Natural killer cell treated with Interleukin-12 subunit alpha and Interleukin-12 subunit beta and Interleukin-15 and Interleukin-18, amount 100 ng/mL, for 72 hours (primary cell): ENCODE measurements around the gene ZPLD1. TPM values are rescaled to one million over a fixed set of nuclear protein-coding genes. Genes with fewer than 3 reads are reported as not detected.

Experiments used
- ATAC-seq, 2 donors: fragments of 150-1000 bp; cut with Tn5 transposase in 1 of 2; sonication (Bioruptor Pico), chemical (Tn5 transposase) in 1 of 2; 2 replicates each; pipeline ENCODE4 v1.10.0; 2021
- DNase-seq: peaks from one replicate; pipeline ENCODE4 v3.0.0; 2022; ENCODE audit warnings: low spot score
- H3K27ac Mint-ChIP-seq, 2 donors: 1 replicate in 1 of 2; 2 replicates in 1 of 2; pipeline ENCODE4 v1.8.0; 2022; ENCODE audit warnings: mixed read lengths in 2 of 2, mild to moderate bottlenecking in 1 of 2, moderate library complexity in 1 of 2
- H3K27me3 Mint-ChIP-seq, 2 donors: 1 replicate in 1 of 2; 2 replicates in 1 of 2; pipeline ENCODE4 v1.8.0; 2022; ENCODE audit warnings: mixed read lengths in 2 of 2
- H3K36me3 Mint-ChIP-seq: one replicate; pipeline ENCODE4 v1.8.0; 2022; ENCODE audit warnings: mixed read lengths
- H3K4me1 Mint-ChIP-seq, 2 donors: 1 replicate in 1 of 2; 2 replicates in 1 of 2; pipeline ENCODE4 v1.8.0; 2022; ENCODE audit warnings: low read depth in 2 of 2, mixed read lengths in 2 of 2, mild to moderate bottlenecking in 1 of 2
- H3K4me3 Mint-ChIP-seq: one replicate; pipeline ENCODE4 v1.8.0; 2022; ENCODE audit warnings: mixed read lengths
- H3K9me3 Mint-ChIP-seq: 2 replicates; pipeline ENCODE4 v1.8.0; 2022; ENCODE audit warnings: mixed read lengths
- total RNA-seq, 2 donors: library from RNA; stranded (reverse); gene quantifications; one replicate each; pipeline ENCODE4 v1.2.3, GENCODE V29; 2022

The ZPLD1 gene
- total RNA-seq, 2 donors from 2014 or later: not detected

DNA sequence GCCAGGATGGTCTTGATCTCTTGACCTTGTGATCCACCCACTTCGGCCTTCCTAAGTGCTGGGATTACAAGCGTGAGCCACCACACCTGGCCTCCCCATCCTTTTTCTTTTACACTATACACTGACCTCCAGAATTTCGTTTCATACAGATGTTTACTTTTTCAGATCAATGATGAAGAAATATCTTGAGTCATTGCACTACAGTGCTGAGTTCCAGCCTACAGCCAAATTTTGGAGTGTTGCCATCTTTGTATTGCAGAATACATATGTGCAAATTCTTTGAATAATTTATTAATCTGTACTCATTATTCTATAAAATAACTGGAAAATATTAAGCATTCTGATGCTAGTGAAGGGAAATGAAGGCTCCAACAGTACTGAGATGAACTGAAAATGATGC is 12.5 kb downstream of the ZPLD1 start:
- Mint-ChIP-seq H3K27me3 (no peaks in the 10 kb centered on the region), H3K4me3 (no peak overlapping the region), H3K4me1 (no peaks in the 10 kb centered on the region), H3K27ac (no peak overlapping the region), H3K9me3 (no peaks in the 10 kb centered on the region), H3K36me3 (no peaks in the 10 kb centered on the region)
- ATAC-seq (no peak), DNase-seq (no peak)

DNA sequence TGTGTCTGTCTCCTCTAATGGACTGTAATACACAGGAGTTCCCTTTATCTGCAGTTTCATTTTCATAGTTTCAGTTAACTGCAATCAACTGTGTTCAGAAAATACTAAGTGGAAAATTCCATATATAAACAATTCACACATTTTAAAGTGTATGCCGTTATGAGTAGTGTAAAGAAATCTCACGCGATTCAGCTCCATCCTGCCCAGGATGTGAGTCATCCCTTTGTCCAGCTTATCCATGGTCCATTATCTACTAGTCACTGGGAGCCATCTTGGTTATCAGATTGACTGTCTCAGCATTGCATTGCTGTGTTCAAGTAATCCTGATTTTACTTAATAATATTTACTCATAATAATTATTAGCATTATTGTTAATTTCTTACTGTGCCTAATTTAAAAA is 14.5 kb downstream of the ZPLD1 start:
- no peak for DNase-seq
- Mint-ChIP-seq H3K4me1 (no peaks in the 10 kb centered on the region), H3K27me3 (no peaks in the 10 kb centered on the region), H3K36me3 (no peaks in the 10 kb centered on the region), H3K27ac (no peak overlapping the region), H3K9me3 (no peaks in the 10 kb centered on the region), H3K4me3 (no peak overlapping the region)
- ATAC-seq: no peak

DNA sequence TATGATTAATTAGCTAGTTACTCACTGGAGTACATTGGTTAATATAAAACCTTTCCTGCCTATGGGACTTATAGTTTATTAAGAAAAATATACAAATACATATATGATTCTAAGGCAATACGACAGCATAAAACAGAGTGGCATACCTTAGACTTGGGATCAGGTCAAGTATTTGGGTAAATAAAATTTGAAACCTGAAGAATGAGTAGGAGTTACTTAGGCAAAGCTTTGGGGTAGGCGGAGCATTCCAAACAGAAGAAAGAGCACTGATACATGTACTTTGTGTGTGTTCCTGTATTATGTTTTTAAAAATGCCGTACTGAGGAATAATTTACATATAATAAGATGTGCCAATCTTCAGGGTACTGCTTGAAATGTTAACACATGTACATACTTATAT is 15.1 kb downstream of the ZPLD1 start:
- no peak for DNase-seq
- Mint-ChIP-seq H3K36me3 (no peaks in the 10 kb centered on the region), H3K9me3 (no peaks in the 10 kb centered on the region), H3K4me1 (no peaks in the 10 kb centered on the region), H3K4me3 (no peak overlapping the region), H3K27ac (no peak overlapping the region), H3K27me3 (no peaks in the 10 kb centered on the region)
- ATAC-seq: no peak

DNA sequence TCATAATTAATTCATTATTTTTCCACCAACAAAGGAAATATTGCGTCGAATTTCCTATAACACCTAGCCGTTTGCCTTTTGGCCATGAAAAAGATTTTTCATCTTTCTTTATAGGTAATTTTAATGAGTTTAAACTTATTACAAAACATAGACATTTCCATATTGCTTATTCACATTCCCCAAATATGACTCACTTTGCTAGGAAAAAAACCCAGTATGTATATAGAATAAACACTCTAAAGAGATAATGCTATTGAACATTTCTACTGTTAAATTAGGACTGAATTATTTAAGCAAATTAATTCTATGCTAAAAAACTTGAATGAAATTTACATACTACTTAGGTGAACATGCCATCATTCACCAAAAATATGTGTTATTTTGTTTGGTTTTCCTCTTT is 16.2 kb downstream of the ZPLD1 start:
- H3K4me3 Mint-ChIP-seq: no peak overlapping the region
- DNase-seq (no peak), ATAC-seq (no peak)
- H3K27ac Mint-ChIP-seq: no peak overlapping the region
- H3K27me3 Mint-ChIP-seq: no peaks in the 10 kb centered on the region
- H3K36me3 Mint-ChIP-seq: no peaks in the 10 kb centered on the region
- no peaks in the 10 kb centered on the region for H3K9me3 Mint-ChIP-seq
- no peaks in the 10 kb centered on the region for H3K4me1 Mint-ChIP-seq

DNA sequence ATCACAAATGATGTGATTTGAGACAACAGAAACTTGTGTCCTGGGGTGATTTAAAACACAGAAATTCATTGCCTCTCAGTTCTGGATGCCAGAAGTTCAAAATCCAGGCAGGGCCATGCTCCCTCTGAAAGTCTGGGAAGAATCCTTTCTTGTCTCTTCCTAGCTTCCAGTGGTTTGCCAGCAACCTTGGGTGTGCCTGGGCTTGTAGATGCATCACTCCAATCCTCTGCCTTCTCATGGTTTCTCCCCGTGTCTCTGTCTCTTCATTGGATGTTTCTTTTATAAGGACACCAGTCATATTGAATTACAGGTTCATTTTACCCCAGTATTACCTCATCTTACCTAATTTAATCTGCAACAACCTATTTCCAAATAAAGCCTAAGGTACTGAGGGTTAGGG is 16.7 kb downstream of the ZPLD1 start:
- Mint-ChIP-seq H3K4me3 (no peak overlapping the region), H3K27ac (no peak overlapping the region), H3K9me3 (no peaks in the 10 kb centered on the region), H3K27me3 (no peaks in the 10 kb centered on the region), H3K36me3 (no peaks in the 10 kb centered on the region), H3K4me1 (no peaks in the 10 kb centered on the region)
- ATAC-seq (no peak), DNase-seq (no peak)

DNA sequence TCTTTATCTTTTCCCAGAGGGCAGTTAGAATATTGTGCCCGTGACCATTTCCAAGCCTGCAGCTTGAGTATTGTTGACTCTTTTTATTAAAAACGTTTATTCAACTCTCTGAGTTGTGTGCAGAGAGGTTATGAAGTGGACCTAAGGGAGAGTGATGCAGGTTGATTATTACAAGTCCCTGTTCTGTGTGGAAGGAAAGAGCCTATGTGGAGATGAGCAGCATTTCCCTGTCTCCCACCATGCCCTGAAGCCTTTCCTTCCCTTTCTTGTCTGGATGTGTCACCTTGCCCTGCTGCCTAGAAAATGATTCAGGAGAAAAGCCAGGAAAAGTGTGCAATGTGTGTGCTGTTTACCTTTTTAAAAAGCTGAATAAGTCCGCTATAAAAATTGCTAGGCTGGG is 19.4 kb downstream of the ZPLD1 start:
- no peaks in the 10 kb centered on the region for H3K4me1 Mint-ChIP-seq
- DNase-seq (no peak), ATAC-seq (no peak)
- no peaks in the 10 kb centered on the region for H3K9me3 Mint-ChIP-seq
- H3K4me3 Mint-ChIP-seq: no peak overlapping the region
- H3K36me3 Mint-ChIP-seq: no peaks in the 10 kb centered on the region
- no peak overlapping the region for H3K27ac Mint-ChIP-seq
- H3K27me3 Mint-ChIP-seq: no peaks in the 10 kb centered on the region

DNA sequence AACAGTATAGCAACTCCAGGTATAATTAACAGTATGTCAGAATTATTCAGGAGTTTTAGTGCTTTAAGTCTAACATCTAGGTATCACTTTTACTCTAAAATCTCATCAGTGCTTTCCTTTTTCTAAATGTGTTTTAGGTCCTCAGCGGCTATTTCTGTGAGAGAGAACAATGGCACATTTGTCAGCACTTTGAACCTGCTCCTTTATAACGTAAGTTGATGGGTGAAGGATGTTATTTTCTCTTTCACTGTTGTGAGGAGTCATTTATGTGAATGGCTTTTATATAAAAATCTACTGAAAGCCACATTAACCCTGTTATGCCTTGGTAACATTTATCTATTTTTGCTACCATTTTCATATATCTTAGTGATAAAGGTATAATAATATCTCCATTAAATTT is 22.8 kb downstream of the ZPLD1 start:
- no peak overlapping the region for H3K27ac Mint-ChIP-seq
- no peaks in the 10 kb centered on the region for H3K4me1 Mint-ChIP-seq
- no peaks in the 10 kb centered on the region for H3K27me3 Mint-ChIP-seq

DNA sequence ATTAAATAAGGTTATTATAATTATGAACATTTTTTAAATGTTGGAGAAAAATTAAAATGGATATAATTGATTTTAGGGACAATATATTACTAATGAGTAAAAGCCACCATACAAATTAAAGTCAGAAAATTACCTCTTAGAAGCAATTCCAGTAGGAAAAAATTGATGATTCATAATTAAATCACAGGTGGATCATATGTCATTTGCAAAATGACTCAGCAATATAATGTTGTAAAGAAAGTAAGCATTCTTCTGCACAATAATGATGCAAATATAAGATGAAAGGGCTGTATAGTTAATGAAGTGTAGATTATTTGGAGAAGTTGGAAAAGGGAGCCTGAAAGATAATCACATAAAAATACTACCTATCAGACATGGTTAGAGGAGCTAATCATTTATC is 25.8 kb downstream of the ZPLD1 start:
- H3K9me3 Mint-ChIP-seq: no peaks in the 10 kb centered on the region

More for the DNA sequence above, 22.8 kb downstream of the ZPLD1 start:
- H3K9me3 Mint-ChIP-seq: no peaks in the 10 kb centered on the region
- H3K36me3 Mint-ChIP-seq: no peaks in the 10 kb centered on the region
- ATAC-seq: no peak
- H3K4me3 Mint-ChIP-seq: no peak overlapping the region
- DNase-seq: no peak

DNA sequence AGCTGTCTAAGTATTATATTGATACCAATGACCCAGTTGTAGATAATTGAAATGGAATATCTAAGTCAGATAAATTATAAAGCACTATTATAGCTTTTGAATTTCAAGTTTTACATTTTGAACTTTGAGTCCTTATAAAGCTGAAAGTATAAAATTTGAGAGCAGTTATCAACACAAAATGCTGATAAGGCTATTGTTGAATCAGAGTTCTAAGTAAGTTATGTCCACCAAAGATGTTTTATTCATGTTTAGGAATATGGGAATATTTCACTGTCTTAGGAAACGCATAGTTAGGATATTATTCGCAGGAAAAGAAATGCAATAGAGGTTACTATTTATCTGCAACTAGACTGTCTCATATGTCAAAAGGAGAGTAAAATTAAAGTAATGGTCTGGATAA is 29.4 kb downstream of the ZPLD1 start:
- no peaks in the 10 kb centered on the region for H3K9me3 Mint-ChIP-seq
- H3K4me3 Mint-ChIP-seq: no peak overlapping the region
- no peak overlapping the region for H3K27ac Mint-ChIP-seq
- ATAC-seq: no peak
- DNase-seq: no peak
- peaks cover 3 to 6% of the 10 kb centered on the region in 2 donors for H3K27me3 Mint-ChIP-seq
- no peaks in the 10 kb centered on the region for H3K36me3 Mint-ChIP-seq
- H3K4me1 Mint-ChIP-seq: no peaks in the 10 kb centered on the region

More for the DNA sequence above, 25.8 kb downstream of the ZPLD1 start:
- no peaks in the 10 kb centered on the region for H3K4me1 Mint-ChIP-seq
- no peaks in the 10 kb centered on the region for H3K36me3 Mint-ChIP-seq
- DNase-seq (no peak), ATAC-seq (no peak)
- H3K27ac Mint-ChIP-seq: no peak overlapping the region
- peaks cover 0 to 1% of the 10 kb centered on the region in 2 donors for H3K27me3 Mint-ChIP-seq
- H3K4me3 Mint-ChIP-seq: no peak overlapping the region

DNA sequence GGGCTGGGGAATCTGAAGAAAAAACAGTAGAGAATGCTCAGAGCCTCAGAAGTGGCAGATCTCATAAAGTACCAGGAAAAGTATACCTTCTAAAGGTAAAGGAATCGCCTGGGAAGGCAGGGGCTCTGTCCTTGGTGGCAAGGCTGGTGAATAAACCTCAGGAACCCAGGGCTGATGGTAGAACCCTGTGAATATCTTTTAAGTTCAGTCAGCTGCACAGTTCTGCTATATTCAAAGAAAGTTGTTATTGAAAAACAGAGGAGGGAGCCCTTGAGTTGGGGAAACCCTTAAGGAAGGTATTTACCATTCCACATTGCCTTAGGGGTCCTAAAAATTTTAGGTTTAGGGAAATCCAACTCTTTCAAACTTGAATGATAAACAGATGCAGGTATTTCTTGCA is 31.2 kb downstream of the ZPLD1 start:
- DNase-seq (no peak), ATAC-seq (no peak)
- no peaks in the 10 kb centered on the region for H3K4me1 Mint-ChIP-seq
- no peaks in the 10 kb centered on the region for H3K9me3 Mint-ChIP-seq
- H3K4me3 Mint-ChIP-seq: no peak overlapping the region
- peaks cover 3 to 6% of the 10 kb centered on the region in 2 donors for H3K27me3 Mint-ChIP-seq
- H3K27ac Mint-ChIP-seq: no peak overlapping the region
- no peaks in the 10 kb centered on the region for H3K36me3 Mint-ChIP-seq

DNA sequence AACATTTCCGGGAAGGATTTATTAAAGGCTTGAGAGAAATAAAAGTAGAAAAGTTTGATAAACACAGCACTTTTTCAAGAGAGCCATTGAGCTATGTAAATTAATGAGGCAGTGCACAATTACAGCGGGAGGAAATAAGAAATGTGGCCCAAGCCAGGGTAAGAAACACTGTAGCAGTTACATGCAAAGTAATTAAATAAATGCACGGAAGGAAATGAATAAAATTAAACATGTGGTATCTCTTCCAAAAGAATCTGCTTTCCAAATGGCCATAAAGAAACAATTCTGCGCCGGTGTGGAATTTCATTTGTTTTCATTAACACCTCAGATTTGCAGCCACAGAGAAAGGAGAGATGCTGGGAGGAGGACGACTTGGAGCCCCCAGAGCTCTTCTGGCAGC is 35.3 kb downstream of the ZPLD1 start:
- Mint-ChIP-seq H3K4me1 (no peaks in the 10 kb centered on the region), H3K4me3 (no peak overlapping the region), H3K9me3 (peaks cover 3% of the 10 kb centered on the region)

DNA sequence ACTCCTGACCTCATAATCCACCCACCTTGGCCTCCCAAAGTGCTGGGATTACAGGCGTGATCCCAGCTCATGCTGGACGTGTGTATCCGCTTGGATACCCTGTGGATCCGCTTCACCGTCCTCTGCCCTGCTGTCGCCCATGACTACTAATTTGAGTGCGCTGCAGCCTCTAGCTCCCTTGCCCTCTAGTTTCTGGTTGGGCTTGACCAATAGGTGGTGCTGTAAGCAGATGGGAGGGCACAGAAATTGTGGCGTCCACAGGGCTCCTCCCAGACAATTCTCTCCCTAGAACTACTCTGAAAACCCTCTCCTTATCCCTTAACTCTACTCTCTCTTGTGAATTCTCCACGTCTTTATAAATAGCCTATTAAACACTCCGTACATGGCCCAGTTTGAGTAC is 36.2 kb downstream of the ZPLD1 start:
- DNase-seq (no peak), ATAC-seq (no peak)
- Mint-ChIP-seq H3K4me3 (no peak overlapping the region), H3K27ac (no peak overlapping the region), H3K4me1 (no peaks in the 10 kb centered on the region), H3K36me3 (no peaks in the 10 kb centered on the region), H3K9me3 (peaks cover 3% of the 10 kb centered on the region), H3K27me3 (peaks cover 0 to 6% of the 10 kb centered on the region in 2 donors)

More for the DNA sequence above, 35.3 kb downstream of the ZPLD1 start:
- no peak for DNase-seq
- H3K36me3 Mint-ChIP-seq: no peaks in the 10 kb centered on the region
- H3K27me3 Mint-ChIP-seq: peaks cover 3 to 6% of the 10 kb centered on the region in 2 donors
- no peak for ATAC-seq
- no peak overlapping the region for H3K27ac Mint-ChIP-seq

DNA sequence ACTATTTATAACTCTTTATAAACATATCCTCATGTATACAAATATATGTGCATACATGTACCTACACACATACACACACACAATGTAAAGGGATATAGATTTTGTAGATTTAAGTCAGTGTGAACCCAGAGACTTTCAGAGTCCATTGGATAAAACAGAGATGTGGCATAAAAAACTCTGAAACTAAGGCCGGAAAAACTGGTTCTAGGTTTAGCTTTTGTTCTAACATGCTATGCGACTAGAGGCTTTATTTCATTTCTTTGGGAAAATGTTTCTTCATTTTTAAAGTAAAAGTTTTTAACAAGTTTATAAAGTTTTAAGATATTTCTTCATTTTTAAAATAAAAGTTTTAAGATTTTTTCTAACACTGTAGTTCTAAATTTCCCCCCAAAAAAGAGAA is 36.7 kb downstream of the ZPLD1 start:
- Mint-ChIP-seq H3K4me1 (no peaks in the 10 kb centered on the region), H3K9me3 (peaks cover 3% of the 10 kb centered on the region), H3K36me3 (no peaks in the 10 kb centered on the region), H3K27ac (no peak overlapping the region), H3K4me3 (no peak overlapping the region), H3K27me3 (peaks cover 0 to 2% of the 10 kb centered on the region in 2 donors)
- ATAC-seq: no peak
- no peak for DNase-seq

DNA sequence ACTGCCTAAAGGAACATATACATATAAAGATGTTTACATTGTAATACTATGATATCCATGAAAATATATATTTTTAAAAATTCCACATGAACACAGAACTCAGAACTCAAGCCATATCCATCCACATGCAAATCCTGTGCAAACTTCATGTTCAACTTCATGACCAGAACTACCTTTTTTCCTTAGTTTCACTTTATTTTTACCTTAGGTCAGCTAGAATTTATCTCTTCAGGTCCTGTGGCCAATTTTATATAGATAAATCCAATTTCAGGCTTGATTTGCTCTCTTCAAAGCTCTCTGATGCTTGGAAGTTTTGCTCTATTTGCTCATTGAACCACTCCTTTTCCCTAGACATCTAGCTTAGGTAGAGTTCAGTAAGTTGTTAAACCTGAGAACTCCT is 38.8 kb downstream of the ZPLD1 start:
- no peak for DNase-seq
- H3K36me3 Mint-ChIP-seq: no peaks in the 10 kb centered on the region
- no peak overlapping the region for H3K27ac Mint-ChIP-seq
- H3K9me3 Mint-ChIP-seq: peaks cover 3% of the 10 kb centered on the region
- H3K4me1 Mint-ChIP-seq: no peaks in the 10 kb centered on the region
- H3K4me3 Mint-ChIP-seq: no peak overlapping the region
- no peaks in the 10 kb centered on the region for H3K27me3 Mint-ChIP-seq
- no peak for ATAC-seq

DNA sequence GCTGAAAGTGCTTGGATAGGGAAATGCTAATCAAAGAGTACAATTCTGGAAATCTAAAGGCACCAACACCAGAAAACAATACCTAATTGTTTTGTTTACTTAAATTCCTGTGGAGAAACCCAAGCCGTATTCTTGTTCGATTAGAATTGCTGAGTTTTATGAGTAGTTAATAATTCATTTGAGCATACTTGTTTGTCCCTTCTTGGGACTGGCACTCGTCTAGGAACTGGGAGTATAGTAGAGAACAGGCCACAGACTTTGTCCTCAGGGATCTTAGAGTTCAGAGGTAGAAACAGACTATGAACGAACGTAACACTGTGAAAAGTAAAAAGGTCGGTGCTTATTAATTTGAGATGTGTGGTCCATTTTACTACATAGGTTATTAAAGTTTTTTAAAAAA is 39.4 kb downstream of the ZPLD1 start:
- Mint-ChIP-seq H3K4me3 (no peak overlapping the region), H3K9me3 (peaks cover 3% of the 10 kb centered on the region), H3K27me3 (no peaks in the 10 kb centered on the region), H3K27ac (no peak overlapping the region), H3K4me1 (no peaks in the 10 kb centered on the region), H3K36me3 (no peaks in the 10 kb centered on the region)
- no peak for DNase-seq
- no peak for ATAC-seq
